Nephron progenitor cell (in vitro differentiated cells): Measurements from ENCODE around the gene DNTT.
A peak's percentile ranks its signal among the peaks of the same experiment; 100 is the strongest.

Experiments
- DNase-seq: peaks from one replicate; pipeline ENCODE4 v3.0.0; 2021
- H3K27ac Mint-ChIP-seq: 2 replicates; pipeline ENCODE4 v1.8.0; 2021; ENCODE audit warnings: mild to moderate bottlenecking, moderate library complexity, mixed read lengths
- H3K27me3 Mint-ChIP-seq: 2 replicates; pipeline ENCODE4 v1.8.0; 2021; ENCODE audit warnings: mild to moderate bottlenecking, low read depth, mixed read lengths; ENCODE audit not compliant: poor library complexity
- H3K36me3 Mint-ChIP-seq: 2 replicates; pipeline ENCODE4 v1.8.0; 2021; ENCODE audit warnings: low read depth, mixed read lengths
- H3K4me1 Mint-ChIP-seq: 2 replicates; pipeline ENCODE4 v1.8.0; 2021; ENCODE audit warnings: mixed read lengths
- H3K4me3 Mint-ChIP-seq: 2 replicates; pipeline ENCODE4 v1.8.0; 2021; ENCODE audit warnings: mild to moderate bottlenecking, moderate library complexity, mixed read lengths
- H3K9me3 Mint-ChIP-seq: 2 replicates; pipeline ENCODE4 v1.8.0; 2021; ENCODE audit warnings: mild to moderate bottlenecking, moderate library complexity, mixed read lengths
- TF ChIP-seq, protein P1 (sequence below): fragments of 200-600 bp; sonication (generic); IDR thresholded peaks from 2 replicates; pipeline ENCODE4 v1.5.0; 2021; ENCODE audit warnings: antibody characterized with exemption

Gene DNTT

DNA sequence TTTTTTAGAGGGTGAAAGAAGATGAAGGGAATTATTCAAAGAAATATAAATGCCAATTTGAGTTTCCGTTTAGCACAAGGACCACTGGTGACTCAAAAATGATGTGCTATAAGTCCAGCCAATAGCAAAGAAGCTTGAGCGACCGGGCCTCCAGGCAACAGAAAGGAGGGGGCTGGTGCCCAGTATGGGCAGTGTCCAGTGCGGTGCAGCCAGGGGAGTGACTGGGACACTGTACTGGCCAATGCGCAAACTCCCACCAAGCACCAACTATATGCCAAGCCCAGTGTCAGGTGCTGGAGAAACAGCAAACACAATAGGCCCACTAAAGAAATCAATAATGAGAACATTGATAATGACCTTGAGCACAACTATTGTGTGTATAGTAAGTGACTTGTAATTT lies 64.7 kb downstream of the DNTT start:
- no peaks in the 10 kb centered on the region for H3K9me3 Mint-ChIP-seq
- no peak overlapping the region for H3K4me3 Mint-ChIP-seq
- H3K4me1 Mint-ChIP-seq, result no peaks in the 10 kb centered on the region
- no peak overlapping the region for H3K27ac Mint-ChIP-seq
- TF ChIP-seq, protein P1, sequence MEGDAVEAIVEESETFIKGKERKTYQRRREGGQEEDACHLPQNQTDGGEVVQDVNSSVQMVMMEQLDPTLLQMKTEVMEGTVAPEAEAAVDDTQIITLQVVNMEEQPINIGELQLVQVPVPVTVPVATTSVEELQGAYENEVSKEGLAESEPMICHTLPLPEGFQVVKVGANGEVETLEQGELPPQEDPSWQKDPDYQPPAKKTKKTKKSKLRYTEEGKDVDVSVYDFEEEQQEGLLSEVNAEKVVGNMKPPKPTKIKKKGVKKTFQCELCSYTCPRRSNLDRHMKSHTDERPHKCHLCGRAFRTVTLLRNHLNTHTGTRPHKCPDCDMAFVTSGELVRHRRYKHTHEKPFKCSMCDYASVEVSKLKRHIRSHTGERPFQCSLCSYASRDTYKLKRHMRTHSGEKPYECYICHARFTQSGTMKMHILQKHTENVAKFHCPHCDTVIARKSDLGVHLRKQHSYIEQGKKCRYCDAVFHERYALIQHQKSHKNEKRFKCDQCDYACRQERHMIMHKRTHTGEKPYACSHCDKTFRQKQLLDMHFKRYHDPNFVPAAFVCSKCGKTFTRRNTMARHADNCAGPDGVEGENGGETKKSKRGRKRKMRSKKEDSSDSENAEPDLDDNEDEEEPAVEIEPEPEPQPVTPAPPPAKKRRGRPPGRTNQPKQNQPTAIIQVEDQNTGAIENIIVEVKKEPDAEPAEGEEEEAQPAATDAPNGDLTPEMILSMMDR, result no peak
- DNase-seq, result no peak
- H3K27me3 Mint-ChIP-seq, result peaks cover 3% of the 10 kb centered on the region
- no peaks in the 10 kb centered on the region for H3K36me3 Mint-ChIP-seq

DNA sequence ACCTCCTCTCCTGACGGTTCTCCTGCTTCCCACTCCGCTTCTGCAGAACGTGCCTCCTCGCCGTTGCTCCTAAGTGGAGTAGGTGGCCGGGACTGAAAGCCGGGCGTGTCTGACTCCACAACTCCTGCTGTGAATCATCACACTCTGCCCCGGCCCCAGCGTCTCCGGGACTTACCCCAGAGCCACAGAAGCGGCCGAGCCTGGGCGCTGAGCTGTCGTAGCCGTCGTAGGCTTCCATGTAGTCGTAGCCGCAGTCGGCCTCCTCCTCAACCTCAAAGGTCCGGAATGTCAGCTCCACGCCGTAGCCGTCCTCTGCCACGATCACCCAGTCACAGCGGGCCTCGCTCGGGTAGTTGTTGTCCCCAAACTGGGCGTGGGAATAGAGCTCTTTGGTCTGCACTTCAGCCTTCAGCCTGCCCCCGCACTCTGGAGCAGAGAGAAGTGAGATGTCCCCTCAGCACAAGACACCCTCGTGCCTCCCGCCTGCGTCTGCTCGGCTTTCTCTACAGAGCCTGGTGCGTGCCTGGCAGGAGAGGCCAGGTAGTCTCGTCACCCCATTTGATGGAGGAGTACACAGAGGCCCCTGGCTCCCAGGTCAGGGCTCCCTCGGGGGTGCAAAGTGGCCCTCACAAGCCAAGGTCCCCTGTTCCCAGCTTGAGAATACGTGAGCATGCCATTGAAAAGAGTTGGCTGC lies 65.8 kb downstream of the DNTT start:
- DNase-seq, result no peak
- TF ChIP-seq, protein P1, result no peak

DNA sequence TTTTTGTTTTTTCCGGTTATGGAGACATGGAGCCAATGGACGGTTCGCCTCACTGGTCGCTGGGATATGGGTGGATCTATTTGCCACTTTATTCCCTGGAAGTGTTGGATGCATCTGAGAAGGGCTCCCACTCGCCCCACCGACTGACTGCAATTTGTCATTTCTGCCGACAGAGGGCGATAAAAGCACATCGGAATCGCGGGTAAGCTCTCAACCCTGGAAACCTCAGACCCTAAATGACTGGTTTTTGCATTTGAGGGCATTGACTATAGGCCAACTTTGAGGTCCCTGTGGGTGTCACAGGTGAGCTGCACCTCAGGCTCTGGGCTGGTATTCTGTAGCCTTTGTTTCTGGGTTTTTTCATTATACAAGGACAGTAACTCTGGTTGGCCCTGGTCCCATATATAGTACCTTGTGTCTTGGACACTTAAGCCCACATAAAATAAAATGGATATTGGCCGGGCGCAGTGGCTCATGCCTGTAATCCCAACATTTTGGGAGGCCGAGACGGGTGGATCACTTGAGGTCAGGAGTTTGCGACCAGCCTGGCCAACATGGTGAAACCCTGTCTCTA lies 66.4 kb downstream of the DNTT start:
- Mint-ChIP-seq H3K27ac (no peak overlapping the region), H3K27me3 (peaks cover 8% of the 10 kb centered on the region), H3K9me3 (no peaks in the 10 kb centered on the region), H3K36me3 (no peaks in the 10 kb centered on the region), H3K4me3 (no peak overlapping the region), H3K4me1 (peaks cover 14% of the 10 kb centered on the region)
- TF ChIP-seq, protein P1, result peak; percentile 86
- DNase-seq, result peak; percentile 71

More for the DNA sequence above, 65.8 kb downstream of the DNTT start:
- Mint-ChIP-seq H3K27me3 (peaks cover 8% of the 10 kb centered on the region), H3K4me1 (peaks cover 10% of the 10 kb centered on the region), H3K27ac (no peak overlapping the region), H3K4me3 (no peak overlapping the region), H3K9me3 (no peaks in the 10 kb centered on the region), H3K36me3 (no peaks in the 10 kb centered on the region)

DNA sequence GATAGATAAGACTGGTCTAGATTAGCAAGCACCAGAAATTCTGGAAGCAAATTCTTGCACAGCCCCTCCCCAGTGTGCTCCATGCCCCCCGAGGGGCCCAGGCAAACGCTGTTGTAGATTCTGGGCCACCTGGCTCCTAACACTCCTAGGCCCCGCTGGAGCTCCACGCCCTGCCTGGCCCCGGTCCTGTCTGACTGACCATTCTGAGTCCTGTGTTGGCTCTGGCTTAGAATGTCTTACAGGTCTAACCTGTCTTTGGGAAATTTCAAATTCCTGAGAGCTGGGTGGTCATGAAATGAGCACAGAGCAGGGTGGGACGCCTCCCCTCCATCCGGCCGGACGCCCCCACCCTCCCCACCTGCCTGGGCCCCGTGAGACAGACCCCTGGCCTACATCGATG lies 67.1 kb downstream of the DNTT start:
- H3K9me3 Mint-ChIP-seq, result no peaks in the 10 kb centered on the region
- peaks cover 16% of the 10 kb centered on the region for H3K4me1 Mint-ChIP-seq
- H3K27me3 Mint-ChIP-seq, result peaks cover 8% of the 10 kb centered on the region
- no peak for DNase-seq
- H3K4me3 Mint-ChIP-seq, result no peak overlapping the region
- H3K27ac Mint-ChIP-seq, result no peak overlapping the region
- TF ChIP-seq, protein P1, result no peak
- no peaks in the 10 kb centered on the region for H3K36me3 Mint-ChIP-seq

DNA sequence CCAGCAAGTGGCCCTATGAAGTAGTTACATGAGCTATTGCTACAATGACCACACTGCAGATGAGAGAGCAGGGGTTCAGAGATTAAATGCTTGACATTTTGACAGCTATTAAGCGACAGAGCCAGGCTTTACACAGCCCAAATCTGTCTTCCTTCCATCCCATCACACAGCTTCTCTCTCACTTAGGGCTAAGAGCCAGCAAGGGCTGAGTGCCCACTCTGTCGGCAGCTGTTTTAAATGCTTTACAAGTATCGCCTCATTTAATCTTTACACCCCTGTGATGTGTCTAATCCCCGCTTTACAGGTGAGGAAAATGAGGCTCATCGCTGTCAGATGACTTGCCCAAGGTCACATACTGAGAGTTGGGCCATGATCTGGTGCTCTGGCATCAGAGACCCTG lies 69.8 kb downstream of the DNTT start:
- Mint-ChIP-seq H3K27ac (no peak overlapping the region), H3K36me3 (no peaks in the 10 kb centered on the region), H3K4me3 (peak overlapping the region; percentile 79), H3K27me3 (peaks cover 8% of the 10 kb centered on the region), H3K4me1 (peaks cover 16% of the 10 kb centered on the region), H3K9me3 (no peaks in the 10 kb centered on the region)
- TF ChIP-seq, protein P1, result no peak
- no peak for DNase-seq

DNA sequence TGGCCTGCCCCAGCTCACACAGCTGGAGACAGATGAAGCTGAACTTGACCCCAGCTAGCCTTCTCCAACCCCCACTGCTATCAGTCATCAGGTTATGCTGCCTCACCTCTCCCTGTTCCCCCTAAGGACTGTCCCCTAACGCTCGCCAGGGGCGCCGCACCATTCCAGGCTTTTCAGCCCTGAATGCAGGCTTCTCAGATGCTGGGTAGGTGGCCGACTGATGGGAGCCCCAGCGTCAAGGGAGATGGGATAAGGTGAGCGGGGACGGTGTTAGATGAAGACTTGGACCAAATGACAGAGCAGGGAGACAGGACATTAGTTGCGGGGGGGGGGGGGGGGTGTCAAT lies 70.4 kb downstream of the DNTT start:
- DNase-seq, result peak; percentile 36
- TF ChIP-seq, protein P1, result no peak
- peaks cover 16% of the 10 kb centered on the region for H3K4me1 Mint-ChIP-seq
- peak overlapping the region; percentile 79 for H3K4me3 Mint-ChIP-seq
- H3K36me3 Mint-ChIP-seq, result no peaks in the 10 kb centered on the region
- no peak overlapping the region for H3K27ac Mint-ChIP-seq
- no peaks in the 10 kb centered on the region for H3K9me3 Mint-ChIP-seq
- H3K27me3 Mint-ChIP-seq, result peaks cover 8% of the 10 kb centered on the region
